Activated T-helper 17 cell treated with anti-CD3 and anti-CD28 coated beads, Interleukin-2, amount 50 U/mL, for 72 hours (primary cell): ENCODE measurements around the gene GGTLC2. TPM values are rescaled to one million over a fixed set of nuclear protein-coding genes. Genes with fewer than 3 reads are reported as not detected.
"Not testable (repeated sequence)": the region's sequence is repeated elsewhere in the genome, so short reads cannot be mapped to it uniquely, and the experiment has no call there.

Source experiments
- ATAC-seq: fragments of 150-1000 bp; cut with Tn5 transposase; replicated peaks from 2 replicates; pipeline ENCODE4 v1.10.0; 2021; ENCODE audit warnings: mild to moderate bottlenecking, moderate library complexity
- H3K27ac Mint-ChIP-seq: one replicate; pipeline ENCODE4 v1.8.0; 2022; ENCODE audit warnings: mixed read lengths
- H3K27me3 Mint-ChIP-seq: one replicate; pipeline ENCODE4 v1.8.0; 2022; ENCODE audit warnings: mixed read lengths
- H3K36me3 Mint-ChIP-seq: one replicate; pipeline ENCODE4 v1.8.0; 2022; ENCODE audit warnings: low read depth, mild to moderate bottlenecking, mixed read lengths
- H3K4me1 Mint-ChIP-seq: one replicate; pipeline ENCODE4 v1.8.0; 2022; ENCODE audit warnings: mixed read lengths
- H3K4me3 Mint-ChIP-seq: one replicate; pipeline ENCODE4 v1.8.0; 2022; ENCODE audit warnings: mild to moderate bottlenecking, mixed read lengths
- H3K9me3 Mint-ChIP-seq: one replicate; pipeline ENCODE4 v1.8.0; 2022; ENCODE audit warnings: mixed read lengths
- total RNA-seq, 2 donors: library from RNA; stranded (reverse); gene quantifications; one replicate each; pipeline ENCODE4 v1.2.3, GENCODE V29; 2022

The GGTLC2 gene
- total RNA-seq, 2 donors from 2014 or later: not detected

DNA sequence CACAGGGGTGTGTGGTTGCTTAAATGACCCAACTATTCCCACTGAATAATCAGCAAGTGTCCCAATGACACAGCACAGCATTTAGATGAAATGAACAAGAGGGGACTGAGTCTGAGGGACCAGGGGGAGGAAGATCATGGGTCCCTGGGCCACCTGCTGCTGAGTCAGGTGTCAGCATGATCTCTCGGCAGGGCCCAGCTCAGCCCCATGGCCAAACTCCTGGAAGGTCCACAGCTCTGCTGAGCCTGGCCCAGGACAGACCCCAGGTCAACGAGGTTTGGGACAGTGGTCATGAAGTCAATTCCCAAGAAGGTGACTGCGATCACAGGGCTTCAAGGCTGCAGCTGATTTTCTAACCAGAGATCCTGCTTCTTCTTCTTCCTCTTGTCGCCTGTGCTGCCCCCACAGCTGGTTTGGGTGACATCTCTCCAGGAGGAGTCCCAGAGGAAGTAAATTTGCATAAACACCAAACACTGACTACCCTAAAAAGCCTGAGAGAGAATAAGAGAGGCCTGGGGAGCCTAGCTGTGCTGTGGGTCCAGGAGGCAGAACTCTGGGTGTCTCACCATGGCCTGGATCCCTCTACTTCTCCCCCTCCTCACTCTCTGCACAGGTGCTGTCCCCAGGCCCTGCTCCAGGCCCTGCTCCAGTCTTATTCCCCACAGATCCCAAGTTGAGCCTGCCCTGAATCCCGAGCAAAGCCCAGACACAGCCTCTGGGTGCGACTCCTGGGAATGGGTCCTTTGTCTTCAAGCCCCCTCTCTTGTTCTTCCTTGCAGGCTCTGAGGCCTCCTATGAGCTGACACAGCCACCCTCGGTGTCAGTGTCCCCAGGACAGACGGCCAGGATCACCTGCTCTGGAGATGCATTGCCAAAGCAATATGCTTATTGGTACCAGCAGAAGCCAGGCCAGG, 42.0 kb downstream of the GGTLC2 start:
- H3K27me3 Mint-ChIP-seq, H3K27ac Mint-ChIP-seq, H3K36me3 Mint-ChIP-seq, H3K4me3 Mint-ChIP-seq, H3K4me1 Mint-ChIP-seq, ATAC-seq, H3K9me3 Mint-ChIP-seq: not testable (repeated sequence)

- H3K4me1 Mint-ChIP-seq: no peaks in the 10 kb centered on the region
- H3K36me3 Mint-ChIP-seq: no peaks in the 10 kb centered on the region
- no peaks in the 10 kb centered on the region for H3K9me3 Mint-ChIP-seq
- H3K4me3 Mint-ChIP-seq: no peak overlapping the region
- no peak overlapping the region for H3K27ac Mint-ChIP-seq
- peak; percentile 56 for ATAC-seq
- no peaks in the 10 kb centered on the region for H3K27me3 Mint-ChIP-seq
These were observed 43.5 kb downstream of the GGTLC2 start for GRCh38 chr22:22687638-22688500.

GRCh38 chr22:22689621-22690345, 45.4 kb downstream of the GGTLC2 start:
- H3K27me3 Mint-ChIP-seq: no peaks in the 10 kb centered on the region
- H3K9me3 Mint-ChIP-seq: no peaks in the 10 kb centered on the region
- H3K4me3 Mint-ChIP-seq: no peak overlapping the region
- no peaks in the 10 kb centered on the region for H3K36me3 Mint-ChIP-seq
- H3K4me1 Mint-ChIP-seq: no peaks in the 10 kb centered on the region
- no peak overlapping the region for H3K27ac Mint-ChIP-seq
- no peak for ATAC-seq

DNA sequence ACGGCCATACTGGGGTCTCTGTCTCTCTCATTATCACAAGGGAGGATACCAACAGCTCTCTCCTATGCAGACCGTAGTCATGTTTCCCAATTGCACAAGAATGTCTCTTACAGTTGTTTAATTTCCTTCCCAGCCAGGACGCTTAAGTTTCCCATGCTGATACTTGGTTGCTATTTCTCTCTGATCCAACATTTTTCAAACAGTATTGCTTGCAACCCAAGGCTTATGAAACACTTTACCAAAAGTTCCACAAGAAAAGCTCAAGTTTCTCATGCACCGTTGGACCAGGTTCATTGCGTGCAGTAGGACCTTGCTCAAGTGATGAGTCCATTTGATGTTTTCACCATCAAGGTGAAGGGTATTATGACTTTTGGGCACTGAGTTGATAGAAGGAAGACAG, 46.6 kb downstream of the GGTLC2 start:
- Mint-ChIP-seq H3K4me3 (no peak overlapping the region), H3K4me1 (no peaks in the 10 kb centered on the region), H3K36me3 (no peaks in the 10 kb centered on the region), H3K27ac (no peak overlapping the region), H3K9me3 (no peaks in the 10 kb centered on the region), H3K27me3 (no peaks in the 10 kb centered on the region)
- no peak for ATAC-seq

DNA sequence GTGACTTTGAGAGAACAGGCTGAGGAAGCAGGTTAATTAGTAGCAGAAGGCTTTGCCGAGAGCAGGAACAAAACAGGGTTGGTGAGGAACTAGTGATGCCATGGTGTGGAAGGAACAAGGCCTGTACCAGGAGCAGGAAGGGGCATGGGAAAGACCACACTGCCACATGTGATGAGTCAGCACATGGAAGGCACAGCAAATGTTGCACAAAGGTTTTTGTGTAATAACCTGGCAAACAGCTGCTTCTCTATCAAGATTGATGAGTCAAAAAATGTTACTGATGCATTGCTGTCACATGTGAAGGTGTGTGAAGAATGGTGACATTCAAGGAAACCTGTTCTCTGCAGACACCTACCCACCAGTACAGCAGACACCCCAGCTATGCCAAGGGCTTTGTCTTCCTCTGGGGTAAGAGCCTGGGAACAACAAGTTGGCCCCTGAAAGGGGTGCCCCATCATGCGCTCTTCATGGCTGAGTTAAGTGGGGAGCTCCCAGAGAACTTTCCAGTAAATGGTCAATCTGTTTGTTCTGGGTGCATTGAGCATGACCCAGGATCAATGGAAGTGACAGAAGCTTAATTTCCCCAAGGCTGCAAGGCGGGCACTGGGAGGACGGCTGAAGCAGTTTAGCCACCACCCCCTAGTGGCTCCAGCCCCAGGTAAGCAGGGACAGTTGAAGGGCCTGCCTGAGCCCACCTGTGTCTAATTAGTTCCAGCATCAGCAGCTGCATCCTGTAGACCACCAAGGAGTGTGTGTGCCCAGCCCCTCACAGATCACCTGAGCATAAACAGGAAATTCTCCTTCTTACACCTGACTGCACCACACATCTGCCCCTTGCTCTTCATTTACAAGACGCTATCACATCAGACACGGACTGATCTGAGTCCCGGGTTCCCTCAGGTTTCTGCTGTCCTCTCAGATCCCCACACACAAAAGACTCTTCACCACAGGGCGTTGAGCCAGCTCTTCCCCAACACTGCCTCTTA, 47.6 kb downstream of the GGTLC2 start:
- ATAC-seq: no peak
- Mint-ChIP-seq H3K4me1 (no peaks in the 10 kb centered on the region), H3K4me3 (no peak overlapping the region), H3K27me3 (no peaks in the 10 kb centered on the region), H3K9me3 (no peaks in the 10 kb centered on the region), H3K36me3 (no peaks in the 10 kb centered on the region), H3K27ac (no peak overlapping the region)

DNA sequence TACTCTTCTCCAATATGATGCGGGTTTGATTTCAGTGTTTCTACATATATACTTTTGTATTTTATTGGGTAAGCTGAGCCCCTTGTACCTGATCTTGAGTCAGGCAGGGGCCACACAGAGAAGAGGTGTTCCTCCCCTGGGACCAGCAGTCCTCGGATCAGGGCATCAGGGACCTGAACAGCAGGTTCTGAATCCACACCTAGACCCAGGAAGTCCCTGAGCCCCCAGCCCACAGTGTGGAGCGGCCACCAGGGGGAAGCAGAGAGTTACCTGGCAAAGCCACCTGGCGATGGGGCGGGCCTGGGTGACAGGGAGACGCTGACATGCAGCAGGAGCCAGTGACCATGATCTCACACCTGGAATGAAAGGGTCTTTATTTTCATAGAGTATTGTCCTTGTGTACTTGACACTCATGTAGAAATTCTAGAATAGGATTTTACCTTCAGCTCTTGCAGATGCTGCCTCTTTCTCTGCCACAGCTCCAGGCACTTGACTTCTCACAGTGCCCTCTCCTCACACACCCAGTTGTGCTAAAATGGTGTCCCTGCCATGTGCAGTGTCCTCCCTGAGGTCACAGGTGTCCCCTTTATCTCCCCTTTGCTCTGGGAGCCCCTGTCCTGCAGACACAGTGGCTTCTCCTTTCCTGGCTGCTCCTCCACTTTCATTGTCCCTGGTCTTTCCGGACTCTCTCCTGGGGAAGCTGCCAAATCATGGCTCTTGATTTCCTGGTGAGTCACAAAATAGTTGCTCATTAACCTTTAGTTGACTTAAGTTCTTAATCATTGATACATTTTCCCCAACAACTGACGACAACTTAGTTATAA, 48.5 kb downstream of the GGTLC2 start:
- Mint-ChIP-seq H3K36me3 (no peaks in the 10 kb centered on the region), H3K9me3 (no peaks in the 10 kb centered on the region), H3K27me3 (no peaks in the 10 kb centered on the region), H3K4me1 (no peaks in the 10 kb centered on the region), H3K4me3 (no peak overlapping the region), H3K27ac (no peak overlapping the region)
- ATAC-seq: peak; percentile 71

- Mint-ChIP-seq H3K4me3 (no peak overlapping the region), H3K27ac (no peak overlapping the region), H3K27me3 (peaks cover 1% of the 10 kb centered on the region), H3K36me3 (no peaks in the 10 kb centered on the region), H3K9me3 (no peaks in the 10 kb centered on the region), H3K4me1 (no peaks in the 10 kb centered on the region)
- ATAC-seq: no peak
These were observed 49.1 kb downstream of the GGTLC2 start for GRCh38 chr22:22693531-22693884.

GRCh38 chr22:22694106-22694505, 49.7 kb downstream of the GGTLC2 start:
- no peaks in the 10 kb centered on the region for H3K9me3 Mint-ChIP-seq
- no peaks in the 10 kb centered on the region for H3K4me1 Mint-ChIP-seq
- H3K27me3 Mint-ChIP-seq: peaks cover 5% of the 10 kb centered on the region
- no peak overlapping the region for H3K27ac Mint-ChIP-seq
- no peaks in the 10 kb centered on the region for H3K36me3 Mint-ChIP-seq
- ATAC-seq: no peak
- H3K4me3 Mint-ChIP-seq: no peak overlapping the region

- Mint-ChIP-seq H3K27me3 (peaks cover 5% of the 10 kb centered on the region), H3K27ac (no peak overlapping the region), H3K4me1 (no peaks in the 10 kb centered on the region), H3K4me3 (no peak overlapping the region), H3K9me3 (no peaks in the 10 kb centered on the region), H3K36me3 (no peaks in the 10 kb centered on the region)
- ATAC-seq: no peak
These were observed 51.7 kb downstream of the GGTLC2 start for GRCh38 chr22:22696104-22696503.

Other genes starting within 250 kb of the GGTLC2 start
- 1 to 10 TPM; 2.4 to 4.1 TPM for gene ZNF280B, start 135.9 kb upstream of the GGTLC2 start, total RNA-seq
- gene ZNF280A, start 124.3 kb upstream of the GGTLC2 start, total RNA-seq: not detected
- not detected for gene PRAME, start 85.3 kb upstream of the GGTLC2 start, total RNA-seq
- not detected for gene IGLL5, start 243.2 kb downstream of the GGTLC2 start, total RNA-seq